NCI-H446 (cell line): ENCODE measurements around the gene IL6.

Experiments
- DNase-seq, 2 experiments: peaks; one replicate each; lab custom pipeline; 2025; lab: John Stamatoyannopoulos, UW

Gene IL6

GRCh38 chr7:22781230-22781711 is 54.3 kb downstream of the IL6 start:
- peak in 1 of 2 experiments; percentile 46 for DNase-seq
